Stimulated activated CD4-positive, alpha-beta T cell treated with anti-CD3 and anti-CD28 coated beads, Interleukin-4, amount 100 ng/mL, for 4 hours (primary cell): ENCODE results near the gene MYL12B.
"Not testable (repeated sequence)": the region's sequence is repeated elsewhere in the genome, so short reads cannot be mapped to it uniquely, and the experiment has no call there.

Experiments
- DNase-seq, 2 experiments: peaks; one replicate each; pipeline ENCODE4 v3.0.0-alpha.2; 2020

MYL12B gene

DNA sequence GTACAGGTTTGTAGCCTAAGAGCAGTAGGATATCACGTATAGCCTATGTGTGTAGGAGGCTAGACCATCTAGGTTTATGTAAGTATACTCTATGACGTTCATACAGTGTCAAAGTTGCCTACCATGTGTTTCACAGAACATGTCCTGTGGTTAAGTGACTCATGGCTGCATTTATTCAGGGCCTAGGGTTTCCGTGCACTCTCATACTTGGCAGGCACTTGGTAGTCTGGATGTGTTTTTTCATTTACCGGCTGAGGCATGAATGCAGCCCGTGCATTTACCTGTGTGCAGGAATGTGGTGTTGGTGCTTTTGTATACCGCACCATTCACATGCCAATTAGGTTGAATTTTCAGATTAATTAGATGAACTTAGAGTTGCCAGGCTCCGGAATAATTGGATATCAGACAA, 43.4 kb downstream of the MYL12B start:
- peak in 1 of 2 experiments; percentile 46 for DNase-seq

DNA sequence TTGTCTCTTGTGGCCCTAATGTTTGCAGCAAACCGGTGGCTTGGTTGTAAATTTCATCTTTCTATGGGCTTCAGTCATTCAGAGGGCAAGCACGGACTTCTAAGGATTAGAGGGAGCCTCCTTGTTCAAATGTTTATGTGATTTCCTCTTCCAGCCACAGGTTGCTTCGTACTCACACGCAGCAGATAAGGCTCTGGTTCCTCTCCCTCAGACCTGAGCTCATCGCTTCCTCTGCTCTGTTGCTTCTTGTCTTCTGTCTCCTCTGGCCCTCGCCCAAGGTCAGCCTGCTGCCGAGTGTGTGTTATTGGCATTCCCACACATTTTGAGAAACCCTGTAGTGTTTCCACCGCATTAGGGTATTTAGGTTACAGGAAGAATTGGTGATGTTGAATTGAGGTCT, 44.0 kb downstream of the MYL12B start:
- DNase-seq: no peak

DNA sequence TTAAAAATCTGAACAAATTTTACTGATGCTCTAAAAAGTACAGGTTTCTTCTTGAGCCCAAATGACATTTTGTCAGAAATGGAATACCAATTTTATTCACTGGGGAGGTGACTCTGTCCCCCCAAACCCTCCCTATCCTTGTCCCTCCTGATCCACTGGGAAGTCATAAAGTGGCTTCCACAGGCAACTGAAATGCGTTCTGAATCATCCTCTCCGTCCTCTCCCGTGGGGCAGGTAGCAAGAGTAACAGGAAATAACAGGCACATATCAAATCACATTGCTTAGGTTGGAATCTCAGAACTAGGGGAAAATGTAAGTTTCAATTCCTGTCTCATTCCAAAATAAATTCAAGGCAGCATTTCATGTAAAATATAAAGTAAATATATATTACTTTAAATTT, 44.5 kb downstream of the MYL12B start:
- DNase-seq: no peak

- DNase-seq: no peak
Measured at GRCh38 chr18:3313685-3314084, 51.8 kb downstream of the MYL12B start.

DNA sequence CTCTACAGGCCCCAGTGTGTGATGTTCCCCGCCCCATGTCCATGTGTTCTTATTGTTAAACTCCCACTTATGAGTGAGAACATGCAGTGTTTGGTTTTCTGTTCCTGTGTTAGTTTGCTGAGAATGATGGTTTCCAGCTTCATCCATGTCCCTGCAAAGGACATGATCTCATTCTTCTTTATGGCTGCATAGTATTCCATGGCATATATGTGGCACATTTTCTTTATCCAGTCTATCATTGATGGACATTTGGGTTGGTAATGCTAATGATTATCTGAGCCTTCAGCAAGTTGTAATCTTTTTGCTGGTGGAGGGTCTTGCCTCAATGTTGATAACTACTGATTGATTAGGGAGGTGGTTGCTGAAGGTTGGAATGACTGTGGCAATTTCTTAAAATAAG, 53.4 kb downstream of the MYL12B start:
- not testable (repeated sequence) for DNase-seq

- no peak for DNase-seq
Measured at GRCh38 chr18:3319399-3319798, 57.5 kb downstream of the MYL12B start.

GRCh38 chr18:3319894-3320454, 58.0 kb downstream of the MYL12B start:
- no peak for DNase-seq

GRCh38 chr18:3321133-3321812, 59.3 kb downstream of the MYL12B start:
- no peak for DNase-seq

- DNase-seq: no peak
Measured at GRCh38 chr18:3323900-3324299, 62.0 kb downstream of the MYL12B start.
